HEK293 (cell line): ENCODE measurements around the gene PTPN11.

ENCODE experiments used
- CTCF ChIA-PET: fragments of 350-600 bp; formaldehyde crosslinking; extraction: SDS; loops from one replicate; lab custom pipeline; 2021; ENCODE audit warnings: antibody characterized with exemption; lab: Yijun Ruan, JAX
- POLR2A ChIA-PET: fragments of 300-600 bp; formaldehyde crosslinking; extraction: SDS; loops from one replicate; lab custom pipeline; 2020; ENCODE audit warnings: antibody characterized with exemption, inconsistent platforms; lab: Yijun Ruan, JAX
- H3K27ac ChIP-seq: fragments of 200-500 bp; sonication (Bioruptor generic); 2 replicates; pipeline ENCODE4 v1.5.1; 2014; ENCODE audit warnings: low read depth, low read length, control low read depth, inconsistent platforms; ENCODE audit errors: extremely low read depth
- H3K36me3 ChIP-seq, 2 experiments: fragments of 200-500 bp in 1 of 2; sonication (Bioruptor generic) in 1 of 2; 1 replicate in 1 of 2; 2 replicates in 1 of 2; pipeline ENCODE4 v1.5.1; 2014 to 2017; ENCODE audit warnings: inconsistent platforms in 2 of 2, low read length in 2 of 2; ENCODE audit not compliant: control insufficient read depth in 2 of 2, insufficient read depth in 1 of 2
- H3K4me1 ChIP-seq: fragments of 200-500 bp; sonication (Bioruptor generic); 2 replicates; pipeline ENCODE4 v1.5.1; 2014; ENCODE audit warnings: mild to moderate bottlenecking, low read length, inconsistent platforms; ENCODE audit not compliant: control insufficient read depth, insufficient read depth
- H3K4me3 ChIP-seq: 2 replicates; pipeline ENCODE4 v1.5.1; 2011; ENCODE audit warnings: low read depth, mild to moderate bottlenecking, control low read depth, low read length, moderate library complexity
- H3K9me3 ChIP-seq: fragments of 200-500 bp; sonication (Bioruptor generic); 2 replicates; pipeline ENCODE4 v1.5.1; 2014; ENCODE audit warnings: low read depth, low read length, inconsistent platforms; ENCODE audit not compliant: control insufficient read depth, insufficient read depth
- BCL11B ChIP-seq: fragments of 450-650 bp; formaldehyde crosslinking; IDR thresholded peaks from 2 replicates; pipeline ENCODE4 v1.5.1; 2016; ENCODE audit warnings: low read depth, missing biosample characterization, missing genetic modification characterization
- FEZF1 ChIP-seq: fragments of 450-650 bp; formaldehyde crosslinking; IDR thresholded peaks from 2 replicates; pipeline ENCODE4 v1.5.1; 2016; ENCODE audit warnings: missing biosample characterization, missing genetic modification characterization
- HOXA7 ChIP-seq: sonication (generic); formaldehyde crosslinking; IDR thresholded peaks from 2 replicates; pipeline ENCODE4 v1.8.1; 2022; ENCODE audit warnings: missing genetic modification reagents, borderline replicate concordance
- KLF1 ChIP-seq: fragments of 450-650 bp; formaldehyde crosslinking; IDR thresholded peaks from 2 replicates; pipeline ENCODE4 v1.5.1; 2016; ENCODE audit warnings: missing biosample characterization, missing genetic modification characterization
- SP2 ChIP-seq: fragments of 450-650 bp; formaldehyde crosslinking; IDR thresholded peaks from 2 replicates; pipeline ENCODE4 v1.5.1; 2016; ENCODE audit warnings: missing biosample characterization, missing genetic modification characterization
- TRIM28 ChIP-seq: IDR thresholded peaks from 2 replicates; pipeline ENCODE4 v1.6.1; 2011; ENCODE audit warnings: low read length, control low read depth, borderline replicate concordance
- YY1 ChIP-seq: fragments of 450-650 bp; formaldehyde crosslinking; IDR thresholded peaks from 2 replicates; pipeline ENCODE4 v1.5.1; 2018; ENCODE audit warnings: missing biosample characterization, missing genetic modification characterization
- YY2 ChIP-seq: fragments of 450-650 bp; formaldehyde crosslinking; IDR thresholded peaks from 2 replicates; pipeline ENCODE4 v1.5.1; 2016; ENCODE audit warnings: missing biosample characterization, missing genetic modification characterization
- ZBTB17 ChIP-seq: fragments of 450-650 bp; formaldehyde crosslinking; IDR thresholded peaks from 2 replicates; pipeline ENCODE4 v1.5.1; 2016; ENCODE audit warnings: missing biosample characterization, missing genetic modification characterization
- ZEB2 ChIP-seq: fragments of 450-650 bp; formaldehyde crosslinking; IDR thresholded peaks from 2 replicates; pipeline ENCODE4 v1.5.1; 2016; ENCODE audit warnings: missing biosample characterization, missing genetic modification characterization
- ZNF10 ChIP-seq: fragments of 450-650 bp; formaldehyde crosslinking; IDR thresholded peaks from 2 replicates; pipeline ENCODE4 v1.5.1; 2017; ENCODE audit warnings: missing biosample characterization, missing genetic modification characterization
- ZNF112 ChIP-seq: fragments of 450-650 bp; formaldehyde crosslinking; IDR thresholded peaks from 2 replicates; pipeline ENCODE4 v1.5.0; 2017; ENCODE audit warnings: missing biosample characterization, missing genetic modification characterization
- ZNF174 ChIP-seq: fragments of 450-650 bp; formaldehyde crosslinking; IDR thresholded peaks from 2 replicates; pipeline ENCODE4 v1.5.0; 2017; ENCODE audit warnings: missing biosample characterization, mild to moderate bottlenecking, missing genetic modification characterization
- ZNF214 ChIP-seq: fragments of 450-650 bp; formaldehyde crosslinking; IDR thresholded peaks from 2 replicates; pipeline ENCODE4 v1.5.1; 2017; ENCODE audit warnings: missing biosample characterization, mild to moderate bottlenecking, missing genetic modification characterization, borderline replicate concordance
- ZNF350 ChIP-seq: fragments of 450-650 bp; formaldehyde crosslinking; IDR thresholded peaks from 2 replicates; pipeline ENCODE4 v1.5.0; 2017; ENCODE audit warnings: missing biosample characterization, mild to moderate bottlenecking, missing genetic modification characterization
- ZNF391 ChIP-seq: fragments of 450-650 bp; formaldehyde crosslinking; IDR thresholded peaks from 2 replicates; pipeline ENCODE4 v1.5.1; 2016; ENCODE audit warnings: low read depth, missing biosample characterization, missing genetic modification characterization, borderline replicate concordance
- ZNF416 ChIP-seq: fragments of 450-650 bp; formaldehyde crosslinking; IDR thresholded peaks from 2 replicates; pipeline ENCODE4 v1.5.1; 2016; ENCODE audit warnings: missing biosample characterization, missing genetic modification characterization
- ZNF473 ChIP-seq: fragments of 450-650 bp; formaldehyde crosslinking; IDR thresholded peaks from 2 replicates; pipeline ENCODE4 v1.5.1; 2017; ENCODE audit warnings: missing biosample characterization, missing genetic modification characterization
- ZNF501 ChIP-seq: fragments of 450-650 bp; formaldehyde crosslinking; IDR thresholded peaks from 2 replicates; pipeline ENCODE4 v1.5.1; 2016; ENCODE audit warnings: missing biosample characterization, missing genetic modification characterization
- ZNF521 ChIP-seq: fragments of 450-650 bp; formaldehyde crosslinking; IDR thresholded peaks from 2 replicates; pipeline ENCODE4 v1.5.1; 2017; ENCODE audit warnings: missing biosample characterization, mild to moderate bottlenecking, missing genetic modification characterization
- ZNF561 ChIP-seq: fragments of 450-650 bp; IDR thresholded peaks from 2 replicates; pipeline ENCODE4 v1.5.1; 2018; ENCODE audit warnings: missing biosample characterization, missing genetic modification characterization, borderline replicate concordance
- ZNF571 ChIP-seq: fragments of 450-650 bp; formaldehyde crosslinking; IDR thresholded peaks from 2 replicates; pipeline ENCODE4 v1.5.0; 2017; ENCODE audit warnings: missing biosample characterization, missing genetic modification characterization
- ZNF585B ChIP-seq: fragments of 450-650 bp; formaldehyde crosslinking; IDR thresholded peaks from 2 replicates; pipeline ENCODE4 v1.5.1; 2016; ENCODE audit warnings: missing biosample characterization, missing genetic modification characterization
- ZNF624 ChIP-seq: fragments of 450-650 bp; formaldehyde crosslinking; IDR thresholded peaks from 2 replicates; pipeline ENCODE4 v1.5.1; 2017; ENCODE audit warnings: missing biosample characterization, missing genetic modification characterization
- ZNF626 ChIP-seq: fragments of 450-650 bp; sonication (Bioruptor Pico); formaldehyde crosslinking; IDR thresholded peaks from 2 replicates; pipeline ENCODE4 v1.5.1; 2018; ENCODE audit warnings: missing biosample characterization, missing genetic modification characterization, inconsistent platforms
- ZNF670 ChIP-seq: fragments of 450-650 bp; formaldehyde crosslinking; IDR thresholded peaks from 2 replicates; pipeline ENCODE4 v1.5.1; 2016; ENCODE audit warnings: missing biosample characterization, missing genetic modification characterization, low read depth
- ZNF701 ChIP-seq: fragments of 450-650 bp; formaldehyde crosslinking; IDR thresholded peaks from 2 replicates; pipeline ENCODE4 v1.5.1; 2016; ENCODE audit warnings: missing biosample characterization, missing genetic modification characterization
- ZNF747 ChIP-seq: fragments of 450-650 bp; formaldehyde crosslinking; IDR thresholded peaks from 2 replicates; pipeline ENCODE4 v1.5.1; 2016; ENCODE audit warnings: missing biosample characterization, missing genetic modification characterization
- ZNF768 ChIP-seq: fragments of 450-650 bp; formaldehyde crosslinking; IDR thresholded peaks from 2 replicates; pipeline ENCODE4 v1.5.1; 2018; ENCODE audit warnings: missing biosample characterization, mild to moderate bottlenecking, missing genetic modification characterization
- TF ChIP-seq, protein P1 (sequence below): fragments of 450-650 bp; formaldehyde crosslinking; optimal IDR thresholded peaks from 2 replicates; pipeline ENCODE3; 2016; ENCODE audit warnings: missing biosample characterization, mild to moderate bottlenecking, missing genetic modification characterization
- TF ChIP-seq, protein P2 (sequence below): fragments of 450-650 bp; formaldehyde crosslinking; IDR thresholded peaks from 2 replicates; pipeline ENCODE4 v1.5.1; 2017; ENCODE audit warnings: missing biosample characterization, missing genetic modification characterization
- TF ChIP-seq, protein P3 (sequence below): fragments of 450-650 bp; formaldehyde crosslinking; IDR thresholded peaks from 2 replicates; pipeline ENCODE4 v1.5.1; 2017; ENCODE audit warnings: missing biosample characterization, mild to moderate bottlenecking, missing genetic modification characterization, moderate library complexity
- TF ChIP-seq, protein P4 (sequence below): fragments of 450-650 bp; formaldehyde crosslinking; IDR thresholded peaks from 2 replicates; pipeline ENCODE4 v1.5.1; 2017; ENCODE audit warnings: missing biosample characterization, missing genetic modification characterization
- TF ChIP-seq, protein P5 (sequence below): fragments of 450-650 bp; formaldehyde crosslinking; IDR thresholded peaks from 2 replicates; pipeline ENCODE4 v1.5.1; 2016; ENCODE audit warnings: missing biosample characterization, missing genetic modification characterization

The PTPN11 gene

DNA sequence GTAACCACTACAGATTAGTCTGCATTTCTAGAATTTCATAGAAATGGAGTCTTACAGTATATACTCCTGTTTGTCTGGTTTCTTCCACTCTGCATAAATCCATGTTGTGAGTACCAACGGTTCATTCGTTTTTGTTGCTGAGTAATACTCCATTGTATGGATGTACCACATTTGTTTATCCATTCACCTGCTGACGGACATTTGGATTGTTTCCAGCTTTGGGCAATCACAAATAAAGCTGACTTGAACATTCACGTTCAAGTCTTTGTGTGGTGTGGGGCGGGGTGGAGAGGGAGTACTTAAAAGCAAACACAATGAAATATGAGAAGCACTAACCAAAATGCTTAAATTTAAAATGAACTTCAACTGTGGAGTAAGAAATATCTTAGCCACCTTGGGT, 43.6 kb upstream of the PTPN11 start:
- H3K4me3 ChIP-seq: no peak overlapping the region
- peaks cover 11% of the 10 kb centered on the region for H3K4me1 ChIP-seq
- CTCF ChIA-PET: no interaction called here
- no peak overlapping the region for H3K27ac ChIP-seq
- POLR2A ChIA-PET: no interaction called here
- no peaks in the 10 kb centered on the region; a peak in 1 of 3 replicates for H3K36me3 ChIP-seq
- H3K9me3 ChIP-seq: no peaks in the 10 kb centered on the region
- TF ChIP-seq BCL11B (tag by site-specific recombination) (no peak), ZNF391 (tag by site-specific recombination) (no peak), ZBTB17 (tag by site-specific recombination) (no peak), FEZF1 (tag by site-specific recombination) (no peak), ZEB2 (tag by site-specific recombination) (no peak), ZNF624 (tag by site-specific recombination) (no peak), ZNF561 (no peak), YY2 (tag by site-specific recombination) (no peak), ZNF473 (tag by site-specific recombination) (no peak), ZNF747 (tag by site-specific recombination) (no peak), ZNF214 (tag by site-specific recombination) (no peak), SP2 (tag by site-specific recombination) (no peak), ZNF350 (tag by site-specific recombination) (no peak), ZNF501 (tag by site-specific recombination) (no peak), ZNF10 (tag by site-specific recombination) (0 out of 2 replicates have a peak, but pooled peaks have one; percentile 53), ZNF112 (no peak), ZNF768 (no peak), ZNF585B (tag by site-specific recombination) (no peak), ZNF701 (tag by site-specific recombination) (no peak), HOXA7 (no peak), ZNF521 (tag by site-specific recombination) (no peak), ZNF670 (tag by site-specific recombination) (no peak), ZNF571 (no peak), ZNF174 (no peak), TRIM28 (peak; percentile 98), KLF1 (tag by site-specific recombination) (peak; percentile 82), ZNF626 (tag by site-specific recombination) (no peak; the same call in 1 of the 2 replicates), YY1 (no peak), ZNF416 (tag by site-specific recombination) (no peak)
- TF ChIP-seq, protein P1, sequence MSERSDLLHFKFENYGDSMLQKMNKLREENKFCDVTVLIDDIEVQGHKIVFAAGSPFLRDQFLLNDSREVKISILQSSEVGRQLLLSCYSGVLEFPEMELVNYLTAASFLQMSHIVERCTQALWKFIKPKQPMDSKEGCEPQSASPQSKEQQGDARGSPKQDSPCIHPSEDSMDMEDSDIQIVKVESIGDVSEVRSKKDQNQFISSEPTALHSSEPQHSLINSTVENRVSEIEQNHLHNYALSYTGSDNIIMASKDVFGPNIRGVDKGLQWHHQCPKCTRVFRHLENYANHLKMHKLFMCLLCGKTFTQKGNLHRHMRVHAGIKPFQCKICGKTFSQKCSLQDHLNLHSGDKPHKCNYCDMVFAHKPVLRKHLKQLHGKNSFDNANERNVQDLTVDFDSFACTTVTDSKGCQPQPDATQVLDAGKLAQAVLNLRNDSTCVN (tag by site-specific recombination): no peak
- TF ChIP-seq, protein P2, sequence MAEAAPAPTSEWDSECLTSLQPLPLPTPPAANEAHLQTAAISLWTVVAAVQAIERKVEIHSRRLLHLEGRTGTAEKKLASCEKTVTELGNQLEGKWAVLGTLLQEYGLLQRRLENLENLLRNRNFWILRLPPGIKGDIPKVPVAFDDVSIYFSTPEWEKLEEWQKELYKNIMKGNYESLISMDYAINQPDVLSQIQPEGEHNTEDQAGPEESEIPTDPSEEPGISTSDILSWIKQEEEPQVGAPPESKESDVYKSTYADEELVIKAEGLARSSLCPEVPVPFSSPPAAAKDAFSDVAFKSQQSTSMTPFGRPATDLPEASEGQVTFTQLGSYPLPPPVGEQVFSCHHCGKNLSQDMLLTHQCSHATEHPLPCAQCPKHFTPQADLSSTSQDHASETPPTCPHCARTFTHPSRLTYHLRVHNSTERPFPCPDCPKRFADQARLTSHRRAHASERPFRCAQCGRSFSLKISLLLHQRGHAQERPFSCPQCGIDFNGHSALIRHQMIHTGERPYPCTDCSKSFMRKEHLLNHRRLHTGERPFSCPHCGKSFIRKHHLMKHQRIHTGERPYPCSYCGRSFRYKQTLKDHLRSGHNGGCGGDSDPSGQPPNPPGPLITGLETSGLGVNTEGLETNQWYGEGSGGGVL (tag by site-specific recombination): no peak
- TF ChIP-seq, protein P3, sequence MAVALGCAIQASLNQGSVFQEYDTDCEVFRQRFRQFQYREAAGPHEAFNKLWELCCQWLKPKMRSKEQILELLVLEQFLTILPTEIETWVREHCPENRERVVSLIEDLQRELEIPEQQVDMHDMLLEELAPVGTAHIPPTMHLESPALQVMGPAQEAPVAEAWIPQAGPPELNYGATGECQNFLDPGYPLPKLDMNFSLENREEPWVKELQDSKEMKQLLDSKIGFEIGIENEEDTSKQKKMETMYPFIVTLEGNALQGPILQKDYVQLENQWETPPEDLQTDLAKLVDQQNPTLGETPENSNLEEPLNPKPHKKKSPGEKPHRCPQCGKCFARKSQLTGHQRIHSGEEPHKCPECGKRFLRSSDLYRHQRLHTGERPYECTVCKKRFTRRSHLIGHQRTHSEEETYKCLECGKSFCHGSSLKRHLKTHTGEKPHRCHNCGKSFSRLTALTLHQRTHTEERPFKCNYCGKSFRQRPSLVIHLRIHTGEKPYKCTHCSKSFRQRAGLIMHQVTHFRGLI: no peak
- TF ChIP-seq, protein P4, sequence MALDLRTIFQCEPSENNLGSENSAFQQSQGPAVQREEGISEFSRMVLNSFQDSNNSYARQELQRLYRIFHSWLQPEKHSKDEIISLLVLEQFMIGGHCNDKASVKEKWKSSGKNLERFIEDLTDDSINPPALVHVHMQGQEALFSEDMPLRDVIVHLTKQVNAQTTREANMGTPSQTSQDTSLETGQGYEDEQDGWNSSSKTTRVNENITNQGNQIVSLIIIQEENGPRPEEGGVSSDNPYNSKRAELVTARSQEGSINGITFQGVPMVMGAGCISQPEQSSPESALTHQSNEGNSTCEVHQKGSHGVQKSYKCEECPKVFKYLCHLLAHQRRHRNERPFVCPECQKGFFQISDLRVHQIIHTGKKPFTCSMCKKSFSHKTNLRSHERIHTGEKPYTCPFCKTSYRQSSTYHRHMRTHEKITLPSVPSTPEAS: no peak
- TF ChIP-seq, protein P5, sequence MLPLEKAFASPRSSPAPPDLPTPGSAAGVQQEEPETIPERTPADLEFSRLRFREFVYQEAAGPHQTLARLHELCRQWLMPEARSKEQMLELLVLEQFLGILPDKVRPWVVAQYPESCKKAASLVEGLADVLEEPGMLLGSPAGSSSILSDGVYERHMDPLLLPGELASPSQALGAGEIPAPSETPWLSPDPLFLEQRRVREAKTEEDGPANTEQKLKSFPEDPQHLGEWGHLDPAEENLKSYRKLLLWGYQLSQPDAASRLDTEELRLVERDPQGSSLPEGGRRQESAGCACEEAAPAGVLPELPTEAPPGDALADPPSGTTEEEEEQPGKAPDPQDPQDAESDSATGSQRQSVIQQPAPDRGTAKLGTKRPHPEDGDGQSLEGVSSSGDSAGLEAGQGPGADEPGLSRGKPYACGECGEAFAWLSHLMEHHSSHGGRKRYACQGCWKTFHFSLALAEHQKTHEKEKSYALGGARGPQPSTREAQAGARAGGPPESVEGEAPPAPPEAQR (tag by site-specific recombination): no peak
